ENCODE data around the gene SHTN1. TPM values are rescaled to one million over a fixed set of nuclear protein-coding genes. Genes with fewer than 3 reads are reported as not detected.

Gene SHTN1, protein sequence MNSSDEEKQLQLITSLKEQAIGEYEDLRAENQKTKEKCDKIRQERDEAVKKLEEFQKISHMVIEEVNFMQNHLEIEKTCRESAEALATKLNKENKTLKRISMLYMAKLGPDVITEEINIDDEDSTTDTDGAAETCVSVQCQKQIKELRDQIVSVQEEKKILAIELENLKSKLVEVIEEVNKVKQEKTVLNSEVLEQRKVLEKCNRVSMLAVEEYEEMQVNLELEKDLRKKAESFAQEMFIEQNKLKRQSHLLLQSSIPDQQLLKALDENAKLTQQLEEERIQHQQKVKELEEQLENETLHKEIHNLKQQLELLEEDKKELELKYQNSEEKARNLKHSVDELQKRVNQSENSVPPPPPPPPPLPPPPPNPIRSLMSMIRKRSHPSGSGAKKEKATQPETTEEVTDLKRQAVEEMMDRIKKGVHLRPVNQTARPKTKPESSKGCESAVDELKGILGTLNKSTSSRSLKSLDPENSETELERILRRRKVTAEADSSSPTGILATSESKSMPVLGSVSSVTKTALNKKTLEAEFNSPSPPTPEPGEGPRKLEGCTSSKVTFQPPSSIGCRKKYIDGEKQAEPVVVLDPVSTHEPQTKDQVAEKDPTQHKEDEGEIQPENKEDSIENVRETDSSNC
- total RNA-seq, result 10 to 100 TPM; 24.1 to 59.7 (median 34.1) TPM

DNA sequence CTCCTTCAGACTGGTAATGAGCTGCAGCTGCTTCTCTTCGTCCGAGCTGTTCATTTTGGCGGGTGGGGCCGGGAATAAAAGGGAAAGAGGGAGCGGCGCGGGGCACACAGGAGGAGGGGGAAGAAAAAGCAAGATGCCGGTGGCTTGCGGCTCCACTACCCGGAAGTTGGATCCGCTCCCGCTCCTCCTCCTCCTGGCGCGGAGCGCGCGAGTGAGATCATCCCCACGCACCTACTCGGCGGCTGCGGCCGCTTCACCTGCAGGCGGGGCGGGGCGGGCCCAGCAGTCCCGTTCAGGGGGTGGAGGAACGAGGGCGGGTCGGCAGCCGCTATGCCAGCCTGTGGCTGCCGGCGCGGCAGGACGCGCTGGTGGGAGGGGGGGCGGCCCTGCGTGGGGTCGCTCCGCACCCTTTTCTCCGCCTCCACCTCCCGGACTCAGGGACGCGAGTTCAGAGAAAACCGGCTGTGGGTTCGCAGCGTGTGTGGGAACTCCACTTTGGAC, at the start of gene SHTN1:
SHTN1 (minus strand) TSS at position 162 of the 501 bp plus-strand sequence; CDS start at position 54, 108 bp downstream.
- no peaks in the 10 kb centered on the region for H3K27me3 ChIP-seq
- H3K27ac ChIP-seq, result peak within 1 kb of the TSS; percentile 46 to 85 (median 82)
- H3K36me3 ChIP-seq, result no peaks in the 10 kb centered on the region
- H3K4me1 ChIP-seq, result peaks cover 0 to 10% (median 0%) of the 10 kb centered on the region in 4 donors
- H3K9me3 ChIP-seq, result no peaks in the 10 kb centered on the region
- TF ChIP-seq, protein P1, sequence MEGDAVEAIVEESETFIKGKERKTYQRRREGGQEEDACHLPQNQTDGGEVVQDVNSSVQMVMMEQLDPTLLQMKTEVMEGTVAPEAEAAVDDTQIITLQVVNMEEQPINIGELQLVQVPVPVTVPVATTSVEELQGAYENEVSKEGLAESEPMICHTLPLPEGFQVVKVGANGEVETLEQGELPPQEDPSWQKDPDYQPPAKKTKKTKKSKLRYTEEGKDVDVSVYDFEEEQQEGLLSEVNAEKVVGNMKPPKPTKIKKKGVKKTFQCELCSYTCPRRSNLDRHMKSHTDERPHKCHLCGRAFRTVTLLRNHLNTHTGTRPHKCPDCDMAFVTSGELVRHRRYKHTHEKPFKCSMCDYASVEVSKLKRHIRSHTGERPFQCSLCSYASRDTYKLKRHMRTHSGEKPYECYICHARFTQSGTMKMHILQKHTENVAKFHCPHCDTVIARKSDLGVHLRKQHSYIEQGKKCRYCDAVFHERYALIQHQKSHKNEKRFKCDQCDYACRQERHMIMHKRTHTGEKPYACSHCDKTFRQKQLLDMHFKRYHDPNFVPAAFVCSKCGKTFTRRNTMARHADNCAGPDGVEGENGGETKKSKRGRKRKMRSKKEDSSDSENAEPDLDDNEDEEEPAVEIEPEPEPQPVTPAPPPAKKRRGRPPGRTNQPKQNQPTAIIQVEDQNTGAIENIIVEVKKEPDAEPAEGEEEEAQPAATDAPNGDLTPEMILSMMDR (IDR thresholded peaks at IDR 0.05), result no peak
- TF ChIP-seq POLR2A (IDR thresholded peaks at IDR 0.05), result peak; percentile 64 to 69
- H3K4me3 ChIP-seq, result peak within 1 kb of the TSS; percentile 43 to 86 (median 56)
- peak in 2 of 3 donors; percentile 89 to 92 for DNase-seq

DNA sequence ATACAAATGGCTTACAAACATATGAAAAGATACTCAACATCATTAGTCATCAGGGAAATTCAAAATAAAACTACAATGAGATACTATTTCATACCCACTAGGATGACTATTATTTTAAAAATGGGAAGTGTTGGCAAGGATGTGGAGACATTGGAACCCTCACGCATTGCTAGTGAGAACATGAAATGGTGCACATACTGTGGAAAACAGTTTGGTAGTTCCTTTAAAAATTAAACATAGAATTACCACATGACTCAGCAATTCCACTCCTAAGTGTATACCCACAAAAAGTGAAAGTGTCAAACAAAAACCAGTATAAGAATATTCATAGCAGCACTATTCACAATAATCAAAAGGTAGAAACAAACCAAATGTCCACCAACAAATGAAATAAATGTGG, 48.5 kb upstream of the SHTN1 start:
- Histone ChIP-seq H3K4me3 (no peak overlapping the region), H3K27me3 (no peaks in the 10 kb centered on the region), H3K36me3 (no peaks in the 10 kb centered on the region), H3K4me1 (no peaks in the 10 kb centered on the region), H3K27ac (no peak overlapping the region), H3K9me3 (no peaks in the 10 kb centered on the region)
- no peak for DNase-seq
- TF ChIP-seq POLR2A (IDR thresholded peaks at IDR 0.05), result no peak
- TF ChIP-seq, protein P1 (IDR thresholded peaks at IDR 0.05), result no peak

DNA sequence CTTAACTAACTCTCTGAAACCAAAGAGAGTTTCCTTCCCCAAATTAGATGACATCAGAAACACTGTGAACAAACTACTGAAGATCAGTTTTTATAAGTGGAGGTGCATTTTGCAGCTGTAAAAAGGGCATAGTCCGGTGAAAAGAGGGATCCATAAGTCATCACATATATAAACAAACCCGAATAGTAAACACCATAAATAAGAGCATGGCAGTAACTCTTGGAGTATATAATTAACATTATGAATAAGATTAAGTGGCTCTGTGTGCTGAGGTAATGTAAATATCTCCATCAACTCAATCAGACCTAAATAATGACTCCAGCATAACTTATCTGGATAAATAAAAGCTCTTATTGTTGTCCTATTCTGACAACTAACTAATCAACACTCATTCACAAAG, 43.0 kb upstream of the SHTN1 start:
- H3K4me3 ChIP-seq, result no peak overlapping the region
- no peak overlapping the region for H3K27ac ChIP-seq
- H3K9me3 ChIP-seq, result no peaks in the 10 kb centered on the region
- no peaks in the 10 kb centered on the region for H3K27me3 ChIP-seq
- TF ChIP-seq, protein P1 (IDR thresholded peaks at IDR 0.05), result no peak
- TF ChIP-seq POLR2A (IDR thresholded peaks at IDR 0.05), result no peak
- no peak for DNase-seq
- no peaks in the 10 kb centered on the region for H3K4me1 ChIP-seq
- no peaks in the 10 kb centered on the region for H3K36me3 ChIP-seq

DNA sequence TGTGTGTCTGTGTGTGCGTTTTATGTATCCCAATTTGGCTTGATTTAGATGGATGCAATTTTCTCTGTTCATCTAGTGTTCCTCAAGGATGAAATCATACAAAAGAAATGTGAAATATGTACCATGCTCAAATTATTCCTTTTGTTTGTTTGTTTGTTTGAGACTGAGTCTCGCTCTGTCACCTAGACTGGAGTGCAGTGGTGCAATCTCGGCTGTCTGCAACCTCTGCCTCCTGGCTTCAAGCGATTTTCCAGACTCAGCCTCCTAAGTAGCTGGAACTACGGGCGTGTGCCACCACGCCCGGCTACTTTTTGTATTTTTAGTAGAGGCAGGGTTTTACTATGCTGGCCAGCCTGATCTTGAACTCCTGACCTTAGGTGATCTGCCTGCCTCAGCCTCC, 11.3 kb upstream of the SHTN1 start:
- Histone ChIP-seq H3K9me3 (no peaks in the 10 kb centered on the region), H3K4me1 (no peaks in the 10 kb centered on the region), H3K36me3 (no peaks in the 10 kb centered on the region), H3K4me3 (no peak overlapping the region), H3K27ac (no peak overlapping the region), H3K27me3 (no peaks in the 10 kb centered on the region)
- TF ChIP-seq POLR2A (IDR thresholded peaks at IDR 0.05), result no peak
- TF ChIP-seq, protein P1 (IDR thresholded peaks at IDR 0.05), result no peak
- DNase-seq, result no peak

DNA sequence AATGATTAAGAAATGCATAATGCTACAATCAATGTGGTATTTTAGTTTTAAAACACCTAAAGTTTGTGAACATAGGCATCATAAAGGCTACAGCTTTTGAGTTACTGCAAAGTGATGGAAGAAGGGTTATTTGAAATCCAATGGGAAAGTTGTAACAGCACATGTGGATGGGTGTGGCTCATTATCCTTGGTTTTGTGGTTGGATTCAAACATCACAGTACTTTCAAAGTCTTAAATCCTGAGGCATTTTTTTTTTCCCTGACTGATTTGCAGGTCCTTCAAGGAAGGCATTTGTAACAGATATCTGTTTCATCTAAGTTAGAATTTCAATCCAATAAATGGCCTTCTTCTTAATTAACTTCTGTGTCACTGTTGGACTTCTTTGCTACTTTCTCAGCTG, 9.8 kb upstream of the SHTN1 start:
- H3K4me3 ChIP-seq, result no peak overlapping the region
- no peaks in the 10 kb centered on the region for H3K4me1 ChIP-seq

More for the DNA sequence above, 9.8 kb upstream of the SHTN1 start:
- Histone ChIP-seq H3K9me3 (no peaks in the 10 kb centered on the region), H3K36me3 (no peaks in the 10 kb centered on the region), H3K27ac (no peak overlapping the region), H3K27me3 (no peaks in the 10 kb centered on the region)
- no peak for TF ChIP-seq POLR2A (IDR thresholded peaks at IDR 0.05)
- TF ChIP-seq, protein P1 (IDR thresholded peaks at IDR 0.05), result no peak
- DNase-seq, result no peak
